Transverse colon (tissue), 4 donors: Measurements from ENCODE around the gene CNTN1. TPM values are rescaled to one million over a fixed set of nuclear protein-coding genes. Genes with fewer than 3 reads are reported as not detected.

Experiments used
- DNase-seq: peaks from one replicate; pipeline ENCODE4 v3.0.0-alpha.2; 2019
- H3K27ac ChIP-seq, 4 donors: fragments of 200-600 bp; sonication (generic); 2 replicates each; pipeline ENCODE4 v1.5.1; 2016 to 2018; ENCODE audit warnings: inconsistent platforms in 4 of 4
- H3K27me3 ChIP-seq: fragments of 200-600 bp; sonication (generic); 2 replicates; pipeline ENCODE4 v1.5.1; 2017; ENCODE audit warnings: inconsistent platforms
- H3K36me3 ChIP-seq, 4 donors: fragments of 200-600 bp; sonication (generic); 2 replicates each; pipeline ENCODE4 v1.5.1; 2017 to 2019; ENCODE audit warnings: inconsistent platforms in 4 of 4
- H3K4me1 ChIP-seq, 4 donors: fragments of 200-600 bp; sonication (generic); 2 replicates each; pipeline ENCODE4 v1.5.1; 2017 to 2020; ENCODE audit warnings: inconsistent platforms in 4 of 4
- H3K4me3 ChIP-seq, 4 donors: fragments of 200-600 bp; sonication (generic); 1 replicate in 1 of 4; 2 replicates in 3 of 4; pipeline versions ENCODE4 v1.5.1 to v1.6.1; 2017 to 2019; ENCODE audit warnings: inconsistent platforms in 4 of 4
- H3K9me3 ChIP-seq, 2 donors: fragments of 200-600 bp; sonication (generic); 2 replicates each; pipeline ENCODE4 v1.5.1; 2017 to 2019; ENCODE audit warnings: inconsistent platforms in 2 of 2
- CTCF ChIP-seq, 5 experiments: fragments of 200-600 bp in 3 of 5; fragments of 450-650 bp in 2 of 5; sonication (generic) in 3 of 5; IDR thresholded peaks; 1 replicate in 2 of 5; 2 replicates in 3 of 5; pipeline ENCODE4 v1.5.1; 2016 to 2017; ENCODE audit warnings: antibody characterized with exemption in 5 of 5, inconsistent platforms in 3 of 5, mild to moderate bottlenecking in 2 of 5, moderate library complexity in 1 of 5
- EP300 ChIP-seq: sonication (generic); formaldehyde crosslinking; IDR thresholded peaks from one replicate; pipeline ENCODE4 v1.6.1; 2017; ENCODE audit warnings: antibody characterized with exemption, low read depth
- POLR2A ChIP-seq: fragments of 450-650 bp; IDR thresholded peaks from one replicate; pipeline ENCODE4 v1.6.1; 2016; ENCODE audit warnings: antibody characterized with exemption, mild to moderate bottlenecking, moderate library complexity
- POLR2AphosphoS5 ChIP-seq, 3 donors: sonication (generic); formaldehyde crosslinking; IDR thresholded peaks; one replicate each; pipeline ENCODE4 v1.6.1; 2016; ENCODE audit warnings: antibody characterized with exemption in 3 of 3
- WGBS, 2 donors: methylation state at CpG; one replicate each; pipeline ENCODE4 v1.1.5; 2018; ENCODE audit warnings: low coverage in 1 of 2; 5-methylcytosine and 5-hydroxymethylcytosine counted together
- in situ Hi-C, 4 donors: fragments of 200-750 bp; cut with MboI; loops; one replicate each; pipeline versions ENCODE4 v1.15.0 to v1.15.1; 2017; ENCODE audit warnings: low sequenced_read_pairs in 3 of 4, low pct_ligation_motif_present in 1 of 4, low pct_unique_long_range_greater_than_20kb in 1 of 4
- intact Hi-C: fragments of 100-400 bp; cut with DNase I; formaldehyde crosslinking; loops from one replicate; pipeline ENCODE4 v1.15.1; 2023; ENCODE audit warnings: low total_unique reads
- total RNA-seq, 4 donors: library from RNA; depleted of rRNA; stranded (reverse); fragments of >200 nt; gene quantifications; one replicate each; pipeline ENCODE4 v1.1.0, GENCODE V29; 2016

CNTN1 gene
- total RNA-seq, 4 donors from 2014 or later, result 0.60 to 3.2 (median 1.4) TPM

DNA sequence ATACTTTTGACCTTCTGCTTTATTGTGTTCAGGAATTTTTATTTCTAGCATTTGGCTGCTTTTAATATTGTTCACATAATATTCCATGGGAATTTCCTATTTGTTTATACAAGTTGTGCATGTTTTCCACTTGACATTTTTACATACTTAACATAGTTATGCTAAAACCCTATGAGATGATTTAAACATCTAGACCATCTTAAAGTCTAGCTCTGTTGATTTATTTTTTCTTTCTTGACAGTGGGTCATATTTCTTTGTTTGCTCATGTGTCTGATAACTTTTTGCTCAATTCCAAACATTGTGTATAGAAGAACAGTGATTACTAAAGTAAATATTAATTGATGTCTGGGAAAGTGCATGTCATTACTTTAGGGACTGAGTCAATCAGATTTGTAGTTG, 293.8 kb downstream of the CNTN1 start:
- Histone ChIP-seq H3K36me3 (peaks cover 0 to 2% (median 0%) of the 10 kb centered on the region in 4 donors), H3K4me1 (peaks cover 0 to 5% (median 4%) of the 10 kb centered on the region in 4 donors), H3K4me3 (no peak overlapping the region), H3K27ac (peak overlapping the region in 1 of 4 donors; percentile 22), H3K27me3 (no peaks in the 10 kb centered on the region), H3K9me3 (no peaks in the 10 kb centered on the region)
- DNase-seq, result no peak
- TF ChIP-seq CTCF (IDR thresholded peaks at IDR 0.05) (no peak), POLR2AphosphoS5 (IDR thresholded peaks at IDR 0.05) (no peak)
- in situ Hi-C loops (no loop called here), intact Hi-C loops (no loop called here)

DNA sequence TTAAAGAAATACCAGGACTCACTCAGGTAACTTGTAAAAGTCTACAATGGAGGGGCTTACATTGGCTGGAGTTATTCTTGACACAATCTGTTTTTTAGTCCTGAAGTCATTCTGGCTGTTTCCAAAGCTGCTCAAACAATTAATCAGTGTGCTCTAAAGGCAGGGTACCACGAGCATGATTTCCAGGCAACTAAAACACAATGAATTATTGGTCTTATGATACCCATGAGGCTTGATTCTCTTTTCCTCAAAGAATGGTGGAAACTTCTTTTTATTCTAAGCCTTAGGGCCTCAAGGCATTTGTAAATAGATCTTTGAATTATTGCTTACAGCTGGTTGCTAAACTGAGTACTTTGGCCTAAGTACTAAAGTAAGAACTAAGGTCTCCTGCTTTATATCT, 296.1 kb downstream of the CNTN1 start:
- peaks cover 0 to 2% (median 0%) of the 10 kb centered on the region in 4 donors for H3K36me3 ChIP-seq
- no peak for DNase-seq
- peak overlapping the region in 3 of 4 donors; percentile 35 to 76 (median 59) for H3K27ac ChIP-seq
- in situ Hi-C loops, result no loop called here
- no peak overlapping the region for H3K4me3 ChIP-seq
- no peaks in the 10 kb centered on the region for H3K9me3 ChIP-seq
- intact Hi-C loops, result no loop called here
- no peaks in the 10 kb centered on the region for H3K27me3 ChIP-seq
- no peak for TF ChIP-seq POLR2AphosphoS5 (IDR thresholded peaks at IDR 0.05)
- TF ChIP-seq CTCF (IDR thresholded peaks at IDR 0.05), result no peak
- TF ChIP-seq EP300, result no peak
- TF ChIP-seq POLR2A, result no peak
- WGBS, 2 donors, result 43 to 78% methylated on average over 1 of the region's 1 CpG
- H3K4me1 ChIP-seq, result peaks cover 0 to 5% (median 4%) of the 10 kb centered on the region in 4 donors

- in situ Hi-C loops (no loop called here), intact Hi-C loops (no loop called here)
- Histone ChIP-seq H3K4me1 (peaks cover 0 to 5% (median 4%) of the 10 kb centered on the region in 4 donors), H3K9me3 (no peaks in the 10 kb centered on the region), H3K27ac (peak overlapping the region in 3 of 4 donors; percentile 35 to 76 (median 59)), H3K27me3 (no peaks in the 10 kb centered on the region), H3K4me3 (no peak overlapping the region), H3K36me3 (peaks cover 0 to 2% (median 0%) of the 10 kb centered on the region in 4 donors)
- DNase-seq, result no peak
- TF ChIP-seq POLR2A, result no peak
- TF ChIP-seq EP300, result no peak
- peak in 2 of 3 donors; percentile 23 to 68 for TF ChIP-seq POLR2AphosphoS5 (IDR thresholded peaks at IDR 0.05)
- TF ChIP-seq CTCF (IDR thresholded peaks at IDR 0.05), result no peak
- WGBS, 2 donors, result 50 to 62% methylated on average over 1 to 2 of the region's 2 CpGs
Observed at GRCh38 chr12:40988824-40989223, 296.6 kb downstream of the CNTN1 start.

DNA sequence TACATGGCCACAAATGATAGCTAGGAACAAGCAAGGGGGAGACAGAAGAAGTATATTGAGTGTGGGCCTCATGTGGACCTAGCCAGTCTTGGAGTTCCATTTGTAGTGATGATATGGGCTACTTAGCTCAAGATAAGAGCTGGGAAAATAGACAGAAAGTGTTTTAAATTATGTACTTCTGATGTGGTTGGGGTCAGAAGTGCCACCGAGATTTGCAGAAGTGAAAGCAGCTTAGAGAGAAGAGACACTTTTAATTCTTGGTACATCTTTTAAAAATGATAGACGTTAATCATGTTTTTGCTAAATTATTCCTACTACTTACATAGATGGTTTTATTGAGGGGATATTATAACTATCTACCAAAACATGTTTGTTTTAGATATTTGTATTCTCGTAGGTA, 297.5 kb downstream of the CNTN1 start:
- 60 to 71% methylated on average over 3 of the region's 3 CpGs for WGBS, 2 donors
- no peak overlapping the region for H3K4me3 ChIP-seq
- H3K27ac ChIP-seq, result peak overlapping the region in 3 of 4 donors; percentile 35 to 76 (median 59)
- no peak for DNase-seq
- intact Hi-C loops, result no loop called here
- peaks cover 0 to 5% (median 4%) of the 10 kb centered on the region in 4 donors for H3K4me1 ChIP-seq
- in situ Hi-C loops, result no loop called here
- H3K27me3 ChIP-seq, result no peaks in the 10 kb centered on the region
- TF ChIP-seq POLR2A (no peak), EP300 (no peak), CTCF (IDR thresholded peaks at IDR 0.05) (no peak), POLR2AphosphoS5 (IDR thresholded peaks at IDR 0.05) (no peak)
- no peaks in the 10 kb centered on the region for H3K9me3 ChIP-seq
- peaks cover 0 to 2% (median 0%) of the 10 kb centered on the region in 4 donors for H3K36me3 ChIP-seq
